H1 (cell line): ENCODE results near the gene SND1. TPM values are rescaled to one million over a fixed set of nuclear protein-coding genes. Genes with fewer than 3 reads are reported as not detected.

ENCODE experiments used
- CTCF ChIA-PET: fragments of 300-600 bp; sonication (Branson Sonifier 250); formaldehyde crosslinking; loops from one replicate; lab custom pipeline; 2021; ENCODE audit not compliant: partially characterized antibody; lab: Charles Lee
- POLR2A ChIA-PET: fragments of 300-600 bp; sonication (Branson Sonifier 250); formaldehyde crosslinking; loops from one replicate; lab custom pipeline; 2021; ENCODE audit warnings: inconsistent platforms; ENCODE audit not compliant: partially characterized antibody; lab: Charles Lee
- DNase-seq, 2 experiments: peaks; one replicate each; pipeline versions ENCODE4 v3.0.0 to v3.0.0-alpha.2; 2010 to 2022; ENCODE audit warnings: low spot score in 2 of 2, low read depth in 1 of 2, mixed read lengths in 1 of 2
- FAIRE-seq: peaks from 2 replicates; lab custom pipeline; 2011; peaks lifted over from hg19 to GRCh38; lab: Jason Lieb, UNC
- H2AFZ ChIP-seq: 2 replicates; pipeline ENCODE4 v1.8.1; 2012; ENCODE audit warnings: low read length, inconsistent platforms
- H2AK5ac ChIP-seq: 2 replicates; pipeline ENCODE4 v1.6.1; 2013; ENCODE audit warnings: low read depth, low read length
- H2BK120ac ChIP-seq: replicated peaks from 2 replicates; pipeline ENCODE3; 2013; ENCODE audit warnings: low read depth, low read length, inconsistent platforms
- H2BK12ac ChIP-seq: 2 replicates; pipeline ENCODE4 v1.6.1; 2013; ENCODE audit warnings: low read depth, low read length
- H2BK15ac ChIP-seq: 2 replicates; pipeline ENCODE4 v1.6.1; 2013; ENCODE audit warnings: low read length
- H2BK20ac ChIP-seq: 2 replicates; pipeline ENCODE4 v1.6.1; 2013; ENCODE audit warnings: low read length
- H2BK5ac ChIP-seq: 2 replicates; pipeline ENCODE4 v1.6.1; 2013; ENCODE audit warnings: low read depth, low read length
- H3K14ac ChIP-seq: 2 replicates; pipeline ENCODE4 v1.6.1; 2013; ENCODE audit warnings: inconsistent platforms; ENCODE audit not compliant: insufficient read length
- H3K18ac ChIP-seq: 2 replicates; pipeline ENCODE4 v1.6.1; 2013; ENCODE audit warnings: low read length; ENCODE audit errors: extremely low read depth
- H3K23ac ChIP-seq: 2 replicates; pipeline ENCODE4 v1.6.1; 2013; ENCODE audit warnings: inconsistent platforms; ENCODE audit not compliant: insufficient read length
- H3K23me2 ChIP-seq: 2 replicates; pipeline ENCODE4 v1.6.1; 2013; ENCODE audit warnings: low read depth, low read length
- H3K27ac ChIP-seq: 2 replicates; pipeline ENCODE4 v1.6.1; 2011; ENCODE audit warnings: low read depth, low read length, inconsistent platforms
- H3K27me3 ChIP-seq, 4 experiments: replicated peaks in 1 of 4; 1 replicate in 1 of 4; 2 replicates in 3 of 4; pipeline versions ENCODE4 v1.6.1 to v1.8.1; 2011 to 2013; ENCODE audit warnings: low read length in 3 of 4, mild to moderate bottlenecking in 3 of 4, inconsistent platforms in 2 of 4, mixed read lengths in 2 of 4, moderate library complexity in 1 of 4; ENCODE audit not compliant: control insufficient read depth in 3 of 4, insufficient read depth in 3 of 4; ENCODE audit errors: extremely low read depth in 1 of 4
- H3K36me3 ChIP-seq, 4 experiments: 2 replicates each; pipeline versions ENCODE4 v1.6.1 to v1.8.1; 2011 to 2013; ENCODE audit warnings: mild to moderate bottlenecking in 4 of 4, low read length in 3 of 4, moderate library complexity in 2 of 4, control low read depth in 1 of 4, inconsistent platforms in 1 of 4; ENCODE audit not compliant: insufficient read depth in 4 of 4, control insufficient read depth in 2 of 4
- H3K4ac ChIP-seq: replicated peaks from 2 replicates; pipeline ENCODE3; 2013; ENCODE audit warnings: low read length, low read depth, mixed read lengths, inconsistent platforms; ENCODE audit not compliant: insufficient read length
- H3K4me1 ChIP-seq, 4 experiments: replicated peaks in 1 of 4; 1 replicate in 1 of 4; 2 replicates in 3 of 4; pipeline versions ENCODE4 v1.6.1 to v1.8.1; 2011 to 2013; ENCODE audit warnings: low read length in 3 of 4, inconsistent platforms in 2 of 4, mixed read lengths in 1 of 4; ENCODE audit not compliant: insufficient read depth in 4 of 4, control insufficient read depth in 3 of 4
- H3K4me2 ChIP-seq, 2 experiments: 2 replicates each; pipeline versions ENCODE4 v1.6.1 to v1.8.1; 2011 to 2013; ENCODE audit warnings: low read depth in 2 of 2, low read length in 2 of 2, control low read depth in 1 of 2, inconsistent platforms in 1 of 2, mild to moderate bottlenecking in 1 of 2; ENCODE audit not compliant: insufficient read depth in 1 of 2
- H3K4me3 ChIP-seq, 4 experiments: fragments of 200-600, 300-600 bp in 1 of 4; sonication (generic), shearing (Covaris generic), sonication (Bioruptor Twin) in 1 of 4; 2 replicates each; pipeline versions ENCODE4 v1.5.1 to v1.8.1; 2011 to 2016; ENCODE audit warnings: low read length in 4 of 4, low read depth in 3 of 4, control low read depth in 2 of 4, inconsistent platforms in 2 of 4, mild to moderate bottlenecking in 2 of 4, mixed read lengths in 1 of 4, moderate library complexity in 1 of 4; ENCODE audit not compliant: insufficient read depth in 2 of 4; ENCODE audit errors: extremely low read depth in 1 of 4
- H3K56ac ChIP-seq: replicated peaks from 2 replicates; pipeline ENCODE3; 2013; ENCODE audit warnings: low read depth, mild to moderate bottlenecking, mixed read lengths, low read length, inconsistent platforms; ENCODE audit not compliant: insufficient read length
- H3K79me1 ChIP-seq: 2 replicates; pipeline ENCODE4 v1.6.1; 2013; ENCODE audit warnings: low read depth, low read length, control low read depth
- H3K79me2 ChIP-seq, 2 experiments: 2 replicates each; pipeline versions ENCODE4 v1.6.1 to v1.8.1; 2012 to 2013; ENCODE audit warnings: low read length in 2 of 2, mild to moderate bottlenecking in 2 of 2, inconsistent platforms in 1 of 2; ENCODE audit not compliant: insufficient read depth in 2 of 2, control insufficient read depth in 1 of 2
- H3K9ac ChIP-seq, 4 experiments: replicated peaks in 1 of 4; 1 replicate in 1 of 4; 2 replicates in 3 of 4; pipeline versions ENCODE4 v1.6.1 to v1.8.1; 2011 to 2013; ENCODE audit warnings: low read depth in 3 of 4, low read length in 3 of 4, control low read depth in 2 of 4, mild to moderate bottlenecking in 2 of 4, moderate library complexity in 2 of 4, inconsistent platforms in 1 of 4; ENCODE audit errors: extremely low read depth in 1 of 4
- H3K9me3 ChIP-seq, 2 experiments: 2 replicates each; pipeline versions ENCODE4 v1.6.1 to v1.8.1; 2012 to 2013; ENCODE audit warnings: mild to moderate bottlenecking in 2 of 2, moderate library complexity in 2 of 2, control low read depth in 1 of 2, inconsistent platforms in 1 of 2, low read depth in 1 of 2, low read length in 1 of 2, mixed read lengths in 1 of 2; ENCODE audit not compliant: insufficient read depth in 2 of 2
- H4K20me1 ChIP-seq, 2 experiments: replicated peaks in 1 of 2; 2 replicates each; pipeline versions ENCODE3 to v1.8.1; 2011 to 2013; ENCODE audit warnings: inconsistent platforms in 2 of 2, low read length in 2 of 2, mild to moderate bottlenecking in 1 of 2; ENCODE audit not compliant: insufficient read depth in 2 of 2, control insufficient read depth in 1 of 2
- H4K5ac ChIP-seq: 2 replicates; pipeline ENCODE4 v1.6.1; 2013; ENCODE audit warnings: low read length, low read depth, mixed read lengths, inconsistent platforms; ENCODE audit not compliant: insufficient read length
- H4K8ac ChIP-seq: 2 replicates; pipeline ENCODE4 v1.8.0; 2013; ENCODE audit warnings: mild to moderate bottlenecking, moderate library complexity, low read length, inconsistent platforms; ENCODE audit not compliant: insufficient read depth; ENCODE audit errors: extremely low read depth
- H4K91ac ChIP-seq: replicated peaks from 2 replicates; pipeline ENCODE3; 2013; ENCODE audit warnings: low read length, mixed read lengths, inconsistent platforms; ENCODE audit not compliant: insufficient read length
- BCL11A ChIP-seq, 2 experiments: IDR thresholded peaks; one replicate each; pipeline ENCODE4 v1.6.1; 2011; ENCODE audit warnings: low read depth in 2 of 2, low read length in 2 of 2, mild to moderate bottlenecking in 2 of 2
- BRCA1 ChIP-seq: IDR thresholded peaks from 2 replicates; pipeline ENCODE4 v1.6.1; 2012; ENCODE audit warnings: low read depth, low read length, improper control_type of control experiment
- GABPA ChIP-seq: IDR thresholded peaks from 2 replicates; pipeline ENCODE4 v1.6.1; 2011; ENCODE audit warnings: mild to moderate bottlenecking, low read length, moderate library complexity, borderline replicate concordance; ENCODE audit not compliant: insufficient read depth
- MAX ChIP-seq: IDR thresholded peaks from 2 replicates; pipeline ENCODE4 v1.6.1; 2012; ENCODE audit warnings: inconsistent platforms
- SIN3A ChIP-seq, 2 experiments: IDR thresholded peaks in 1 of 2; conservative IDR thresholded peaks in 1 of 2; 2 replicates each; pipeline ENCODE4 v1.6.1; 2011 to 2012; ENCODE audit warnings: low read length in 2 of 2, improper control_type of control experiment in 1 of 2, low read depth in 1 of 2, mild to moderate bottlenecking in 1 of 2
- SRF ChIP-seq: IDR thresholded peaks from 2 replicates; pipeline ENCODE4 v1.6.1; 2011; ENCODE audit warnings: mild to moderate bottlenecking, low read depth, low read length, moderate library complexity
- TBP ChIP-seq: IDR thresholded peaks from 2 replicates; pipeline ENCODE4 v1.6.1; 2011; ENCODE audit warnings: low read depth, low read length, improper control_type of control experiment
- YY1 ChIP-seq: IDR thresholded peaks from 2 replicates; pipeline ENCODE4 v1.6.1; 2011; ENCODE audit warnings: low read depth, mild to moderate bottlenecking, low read length
- WGBS, 2 experiments: shearing (Covaris generic) in 1 of 2; methylation state at CpG; one replicate each; pipeline versions ENCODE4 v1.1.6 to v1.1.7; 2013 to 2015; ENCODE audit warnings: low lambda C conversion rate in 2 of 2, mixed read lengths in 2 of 2, inconsistent platforms in 1 of 2, low coverage in 1 of 2, missing lambda C conversion rate in 1 of 2; ENCODE audit not compliant: insufficient replicate concordance in 2 of 2, insufficient coverage in 1 of 2, insufficient read length in 1 of 2; ENCODE audit errors: extremely low coverage in 1 of 2, missing lambda C conversion rate in 1 of 2; 5-methylcytosine and 5-hydroxymethylcytosine counted together
- polyA plus RNA-seq, 7 experiments: library from polyadenylated mRNA; depleted of rRNA in 3 of 7; stranded (reverse) in 5 of 7; unstranded in 2 of 7; fragments of >200 nt in 5 of 7; fragments of 200-250 nt in 2 of 7; gene quantifications; 1 replicate in 5 of 7; 2 replicates in 1 of 7; 4 replicates in 1 of 7; pipeline versions ENCODE4 v1.2.1 to v1.2.3, GENCODE V29; 2011 to 2013; ENCODE audit warnings: missing spikeins in 2 of 7, mixed read lengths in 2 of 7
- total RNA-seq: library from RNA; stranded (reverse); fragmentation: NEBNext Ultra II Directional; extraction: Animal tissue kit (Norgen Biotek cat#: 25700); gene quantifications from 2 replicates; pipeline ENCODE4 v1.2.1, GENCODE V29; 2021
- TF ChIP-seq, protein P1 (sequence below), 3 experiments: IDR thresholded peaks; 1 replicate in 2 of 3; 2 replicates in 1 of 3; pipeline versions ENCODE4 v1.5.1 to v1.6.1; 2011; ENCODE audit warnings: low read length in 3 of 3, mild to moderate bottlenecking in 3 of 3, inconsistent platforms in 2 of 3, low read depth in 1 of 3, moderate library complexity in 1 of 3; ENCODE audit not compliant: insufficient read depth in 1 of 3; ENCODE audit errors: control extremely low read depth in 1 of 3

The SND1 gene
- total and polyA plus RNA-seq, 2 of the 8 experiments (the other 6 are each of a cell fraction or from before 2014, with no cell fraction given) = 122 to 290 TPM

GRCh38 chr7:127909424-127910152 lies 257.6 kb downstream of the SND1 start:
- Histone ChIP-seq H3K36me3 (peaks cover 0 to 4% (median 0%) of the 10 kb centered on the region in 4 experiments; a peak in 3 of 8 replicates), H2BK5ac (no peak overlapping the region), H3K4me2 (no peak overlapping the region), H4K5ac (no peak overlapping the region), H2BK15ac (no peak overlapping the region), H4K91ac (no peak overlapping the region), H3K23ac (no peak overlapping the region), H4K20me1 (peaks cover 0 to 2% of the 10 kb centered on the region in 2 experiments), H3K27me3 (no peaks in the 10 kb centered on the region), H3K18ac (no peak overlapping the region), H2BK12ac (no peak overlapping the region), H3K9ac (no peak overlapping the region), H3K56ac (no peak overlapping the region), H3K4me3 (no peak overlapping the region), H3K14ac (no peak overlapping the region), H2BK120ac (no peak overlapping the region), H3K9me3 (no peaks in the 10 kb centered on the region), H3K79me2 (peaks cover 0 to 17% of the 10 kb centered on the region in 2 experiments; a peak in 1 of 4 replicates), H2BK20ac (no peak overlapping the region), H4K8ac (no peak overlapping the region), H3K4me1 (peaks cover 0 to 9% (median 3%) of the 10 kb centered on the region in 4 experiments; a peak in 3 of 7 replicates), H3K27ac (no peak overlapping the region), H2AFZ (no peak overlapping the region), H3K23me2 (no peaks in the 10 kb centered on the region), H2AK5ac (no peak overlapping the region), H3K4ac (no peak overlapping the region), H3K79me1 (no peaks in the 10 kb centered on the region; the same call in 1 of the 2 replicates)
- FAIRE-seq = no peak
- CTCF ChIA-PET = interaction anchor here (0.6 to 1.8 kb wide), 4 partner anchors 11 to 159 kb away, joined by 3 to 5 read pairs (median 4); no protein-coding TSS in a partner anchor
- POLR2A ChIA-PET = no interaction called here
- 96% methylated on average over 3 of the region's 3 CpGs; no CpG with 5 or more reads in 1 of the 2 experiments for WGBS, 2 experiments
- DNase-seq = no peak
- TF ChIP-seq SIN3A (conservative IDR thresholded peaks at IDR 0.05 in 1 of 2, IDR thresholded peaks at IDR 0.05 in 1 of 2; ENCODE audit: low read depth in 1 of 2, low read length in 2 of 2) = no peak
- TF ChIP-seq BCL11A (IDR thresholded peaks at IDR 0.05; ENCODE audit: low read depth in 2 of 2, low read length in 2 of 2) = no peak
- no peak for TF ChIP-seq MAX
- TF ChIP-seq YY1 = no peak
- TF ChIP-seq SRF = no peak
- no peak for TF ChIP-seq BRCA1
- no peak for TF ChIP-seq TBP
- TF ChIP-seq, protein P1, sequence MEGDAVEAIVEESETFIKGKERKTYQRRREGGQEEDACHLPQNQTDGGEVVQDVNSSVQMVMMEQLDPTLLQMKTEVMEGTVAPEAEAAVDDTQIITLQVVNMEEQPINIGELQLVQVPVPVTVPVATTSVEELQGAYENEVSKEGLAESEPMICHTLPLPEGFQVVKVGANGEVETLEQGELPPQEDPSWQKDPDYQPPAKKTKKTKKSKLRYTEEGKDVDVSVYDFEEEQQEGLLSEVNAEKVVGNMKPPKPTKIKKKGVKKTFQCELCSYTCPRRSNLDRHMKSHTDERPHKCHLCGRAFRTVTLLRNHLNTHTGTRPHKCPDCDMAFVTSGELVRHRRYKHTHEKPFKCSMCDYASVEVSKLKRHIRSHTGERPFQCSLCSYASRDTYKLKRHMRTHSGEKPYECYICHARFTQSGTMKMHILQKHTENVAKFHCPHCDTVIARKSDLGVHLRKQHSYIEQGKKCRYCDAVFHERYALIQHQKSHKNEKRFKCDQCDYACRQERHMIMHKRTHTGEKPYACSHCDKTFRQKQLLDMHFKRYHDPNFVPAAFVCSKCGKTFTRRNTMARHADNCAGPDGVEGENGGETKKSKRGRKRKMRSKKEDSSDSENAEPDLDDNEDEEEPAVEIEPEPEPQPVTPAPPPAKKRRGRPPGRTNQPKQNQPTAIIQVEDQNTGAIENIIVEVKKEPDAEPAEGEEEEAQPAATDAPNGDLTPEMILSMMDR (IDR thresholded peaks at IDR 0.05; ENCODE audit: control extremely low read depth in 1 of 3, insufficient read depth in 1 of 3, low read depth in 1 of 3, low read length in 3 of 3) = no peak
- TF ChIP-seq GABPA = no peak
